Lower leg skin (tissue), 4 donors: ENCODE data around the gene LIM2. TPM values are rescaled to one million over a fixed set of nuclear protein-coding genes. Genes with fewer than 3 reads are reported as not detected.

Experiments used
- DNase-seq, 2 donors: peaks; one replicate each; pipeline ENCODE4 v3.0.0-alpha.2; 2019; ENCODE audit warnings: low spot score in 2 of 2
- H3K4me3 ChIP-seq: fragments of 200-600 bp; sonication (generic); 2 replicates; pipeline ENCODE4 v1.5.1; 2017; ENCODE audit warnings: mild to moderate bottlenecking, low read depth; ENCODE audit not compliant: poor library complexity, severe bottlenecking
- POLR2A ChIP-seq, 2 donors: fragments of 450-650 bp; IDR thresholded peaks; one replicate each; pipeline ENCODE4 v1.6.1; 2016 to 2017; ENCODE audit warnings: antibody characterized with exemption in 2 of 2, mild to moderate bottlenecking in 1 of 2, moderate library complexity in 1 of 2
- WGBS, 2 donors: methylation state at CpG; one replicate each; pipeline ENCODE4 v1.1.5; 2018; 5-methylcytosine and 5-hydroxymethylcytosine counted together
- intact Hi-C: fragments of 100-400 bp; cut with DNase I; formaldehyde crosslinking; loops from one replicate; pipeline ENCODE4 v1.15.0; 2023; ENCODE audit warnings: low total_unique reads
- total RNA-seq, 4 donors: library from RNA; depleted of rRNA; stranded (reverse); fragments of >200 nt; gene quantifications; one replicate each; pipeline ENCODE4 v1.1.0, GENCODE V29; 2016
- TF ChIP-seq, protein P1 (sequence below), 3 donors: fragments of 450-650 bp; IDR thresholded peaks; one replicate each; pipeline ENCODE4 v1.5.1; 2016; ENCODE audit warnings: antibody characterized with exemption in 3 of 3, mild to moderate bottlenecking in 3 of 3, moderate library complexity in 2 of 3

Gene LIM2
- total RNA-seq, 4 donors from 2014 or later: not detected

- no peak for TF ChIP-seq POLR2A (IDR thresholded peaks at IDR 0.05)
- TF ChIP-seq, protein P1, sequence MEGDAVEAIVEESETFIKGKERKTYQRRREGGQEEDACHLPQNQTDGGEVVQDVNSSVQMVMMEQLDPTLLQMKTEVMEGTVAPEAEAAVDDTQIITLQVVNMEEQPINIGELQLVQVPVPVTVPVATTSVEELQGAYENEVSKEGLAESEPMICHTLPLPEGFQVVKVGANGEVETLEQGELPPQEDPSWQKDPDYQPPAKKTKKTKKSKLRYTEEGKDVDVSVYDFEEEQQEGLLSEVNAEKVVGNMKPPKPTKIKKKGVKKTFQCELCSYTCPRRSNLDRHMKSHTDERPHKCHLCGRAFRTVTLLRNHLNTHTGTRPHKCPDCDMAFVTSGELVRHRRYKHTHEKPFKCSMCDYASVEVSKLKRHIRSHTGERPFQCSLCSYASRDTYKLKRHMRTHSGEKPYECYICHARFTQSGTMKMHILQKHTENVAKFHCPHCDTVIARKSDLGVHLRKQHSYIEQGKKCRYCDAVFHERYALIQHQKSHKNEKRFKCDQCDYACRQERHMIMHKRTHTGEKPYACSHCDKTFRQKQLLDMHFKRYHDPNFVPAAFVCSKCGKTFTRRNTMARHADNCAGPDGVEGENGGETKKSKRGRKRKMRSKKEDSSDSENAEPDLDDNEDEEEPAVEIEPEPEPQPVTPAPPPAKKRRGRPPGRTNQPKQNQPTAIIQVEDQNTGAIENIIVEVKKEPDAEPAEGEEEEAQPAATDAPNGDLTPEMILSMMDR (IDR thresholded peaks at IDR 0.05): no peak
- WGBS, 2 donors: 95 to 96% methylated on average over 10 of the region's 10 CpGs
Observed at GRCh38 chr19:51356159-51356801, 31.5 kb downstream of the LIM2 start.

GRCh38 chr19:51354742-51355148 is 33.0 kb downstream of the LIM2 start:
- 56 to 57% methylated on average over 8 of the region's 8 CpGs for WGBS, 2 donors
- TF ChIP-seq POLR2A (IDR thresholded peaks at IDR 0.05): no peak
- TF ChIP-seq, protein P1 (IDR thresholded peaks at IDR 0.05): no peak
- intact Hi-C loops: no loop called here
- DNase-seq: no peak
- H3K4me3 ChIP-seq: no peak overlapping the region

More at GRCh38 chr19:51356159-51356801, 31.5 kb downstream of the LIM2 start:
- intact Hi-C loops: no loop called here
- H3K4me3 ChIP-seq: no peak overlapping the region
- no peak for DNase-seq

DNA sequence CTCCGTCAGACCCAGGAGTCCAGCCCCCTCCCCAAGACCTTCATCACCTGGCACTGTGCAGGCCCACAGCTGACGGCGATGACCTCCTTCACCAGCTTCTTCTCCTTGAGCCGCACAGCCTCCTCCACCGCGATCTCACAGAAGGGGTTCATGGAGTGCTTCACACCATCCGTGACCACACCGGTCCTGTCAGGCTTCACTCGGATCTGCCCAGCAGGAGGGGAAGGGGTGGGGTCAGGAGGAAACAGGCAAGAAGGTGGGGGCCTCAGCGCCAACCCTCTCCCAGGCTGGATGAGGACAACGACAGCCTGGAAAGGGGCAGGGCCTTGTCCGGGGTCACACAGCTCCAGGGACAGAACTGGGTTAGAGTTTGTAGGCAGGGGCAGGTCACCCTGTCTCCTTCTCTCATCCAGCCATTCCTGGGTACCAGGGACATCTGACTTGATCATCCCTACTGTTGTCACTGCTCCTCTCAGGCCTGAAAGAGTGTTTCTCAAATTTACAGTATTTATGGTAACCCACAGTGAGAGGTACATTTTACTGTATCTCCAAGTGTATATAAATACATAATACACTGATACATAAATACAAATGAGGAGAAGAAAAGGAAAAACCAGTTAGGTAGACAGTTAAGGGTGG is 33.6 kb downstream of the LIM2 start:
- intact Hi-C loops: no loop called here
- no peak overlapping the region for H3K4me3 ChIP-seq
- no peak for DNase-seq
- no peak for TF ChIP-seq POLR2A (IDR thresholded peaks at IDR 0.05)
- TF ChIP-seq, protein P1 (IDR thresholded peaks at IDR 0.05): no peak
- 77 to 88% methylated on average over 10 to 12 of the region's 12 CpGs for WGBS, 2 donors

DNA sequence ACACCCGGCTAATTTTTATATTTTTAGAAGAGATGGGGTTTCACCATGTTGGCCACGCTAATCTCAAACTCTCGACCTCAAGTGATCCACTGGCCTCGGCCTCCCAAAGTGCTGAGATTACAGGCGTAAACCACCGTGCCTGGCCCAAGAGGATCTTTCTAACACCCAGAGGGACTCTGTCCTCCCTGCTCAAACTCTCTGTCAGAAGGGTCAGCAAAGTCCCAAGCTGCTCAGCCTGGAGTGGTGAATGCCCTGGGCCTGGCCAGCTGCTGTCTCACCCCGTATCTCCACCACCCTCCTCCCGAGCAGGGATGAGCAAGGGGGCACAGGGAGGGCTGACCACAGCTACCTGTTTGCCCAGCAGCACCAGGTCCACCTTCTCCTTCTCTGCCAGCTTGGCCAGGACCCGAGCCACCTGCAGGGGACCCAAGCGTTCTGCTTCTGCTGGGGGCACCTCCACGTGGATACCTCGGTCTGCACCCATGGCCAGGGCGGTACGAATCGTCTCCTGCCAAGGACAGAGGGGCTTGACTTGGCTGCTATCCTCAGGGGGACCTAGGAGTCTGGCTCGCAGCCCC is 34.9 kb downstream of the LIM2 start:
- 95 to 96% methylated on average over 16 of the region's 16 CpGs for WGBS, 2 donors
- TF ChIP-seq POLR2A (IDR thresholded peaks at IDR 0.05): no peak
- TF ChIP-seq, protein P1 (IDR thresholded peaks at IDR 0.05): no peak
- no peak overlapping the region for H3K4me3 ChIP-seq
- DNase-seq: no peak
- intact Hi-C loops: no loop called here

- no peak for DNase-seq
- no peak overlapping the region for H3K4me3 ChIP-seq
- intact Hi-C loops: no loop called here
- TF ChIP-seq, protein P1 (IDR thresholded peaks at IDR 0.05): no peak
- no peak for TF ChIP-seq POLR2A (IDR thresholded peaks at IDR 0.05)
- 95 to 97% methylated on average over 11 of the region's 11 CpGs for WGBS, 2 donors
Observed at GRCh38 chr19:51351266-51351990, 36.3 kb downstream of the LIM2 start.
